Adrenal gland (tissue), 12 donors: ENCODE measurements around the gene TPD52L1. TPM values are rescaled to one million over a fixed set of nuclear protein-coding genes. Genes with fewer than 3 reads are reported as not detected.
A peak's percentile ranks its signal among the peaks of the same experiment; 100 is the strongest.

ENCODE experiments used
- DNase-seq, 7 donors: peaks; one replicate each; pipeline ENCODE4 v3.0.0-alpha.2; 2019 to 2020
- H3K27ac ChIP-seq, 5 donors: fragments of 200-600 bp; sonication (generic) in 4 of 5; 1 replicate in 3 of 5; 2 replicates in 2 of 5; pipeline versions ENCODE4 v1.5.1 to v1.8.0; 2016 to 2020; ENCODE audit warnings: mild to moderate bottlenecking in 1 of 5
- H3K27me3 ChIP-seq: fragments of 200-600 bp; 2 replicates; pipeline ENCODE4 v1.8.0; 2021
- H3K36me3 ChIP-seq, 2 donors: fragments of 200-600 bp; replicated peaks in 1 of 2; 1 replicate in 1 of 2; 2 replicates in 1 of 2; pipeline versions ENCODE4 v1.5.1 to v1.8.0; 2018 to 2022
- H3K4me1 ChIP-seq, 2 donors: fragments of 200-600 bp; replicated peaks in 1 of 2; 1 replicate in 1 of 2; 2 replicates in 1 of 2; pipeline versions ENCODE4 v1.5.1 to v1.8.0; 2018 to 2021
- H3K4me3 ChIP-seq, 4 donors: fragments of 200-600 bp; sonication (generic) in 3 of 4; one replicate each; pipeline ENCODE4 v1.5.1; 2016 to 2018
- H3K9me3 ChIP-seq, 3 donors: fragments of 200-600 bp; sonication (generic) in 1 of 3; replicated peaks in 1 of 3; 1 replicate in 2 of 3; 2 replicates in 1 of 3; pipeline versions ENCODE4 v1.5.1 to v1.8.0; 2016 to 2021
- POLR2A ChIP-seq, 2 donors: fragments of 450-650 bp; IDR thresholded peaks; one replicate each; pipeline ENCODE4 v1.6.1; 2017; ENCODE audit warnings: antibody characterized with exemption in 2 of 2, mild to moderate bottlenecking in 2 of 2, moderate library complexity in 1 of 2
- WGBS, 4 donors: extraction: QIAGEN DNeasy Blood & Tissue Kit in 2 of 4; methylation state at CpG; one replicate each; pipeline versions ENCODE4 v1.1.5 to v1.1.7; 2013 to 2017; 5-methylcytosine and 5-hydroxymethylcytosine counted together
- intact Hi-C, 2 donors: fragments of 100-400 bp; cut with DNase I; formaldehyde crosslinking; loops; one replicate each; pipeline versions ENCODE4 v1.14.1 to v1.15.0; 2022 to 2023
- polyA plus RNA-seq, 3 donors: library from polyadenylated mRNA; stranded (reverse); fragments of 200-250 nt in 2 of 3; fragments of 350-450 nt in 1 of 3; fragmentation: Illumina TruSeq in 1 of 3; extraction: RNeasy Lipid Tissue Mini Kit (QIAGEN cat#74804) in 1 of 3; gene quantifications; one replicate each; pipeline ENCODE4 v1.2.3, GENCODE V29; 2013 to 2014
- total RNA-seq, 9 donors: library from RNA; depleted of rRNA in 4 of 9; stranded (reverse); fragments of >200 nt in 4 of 9; fragments of 120-200 nt in 1 of 9; fragmentation: NEBNext Ultra II Directional in 1 of 9; extraction: Animal tissue kit (Norgen Biotek cat#: 25700) in 1 of 9; gene quantifications; one replicate each; pipeline versions ENCODE4 v1.1.0 to v1.2.4, GENCODE V29; 2013 to 2023
- TF ChIP-seq, protein P1 (sequence below), 6 experiments: fragments of 450-650 bp in 4 of 6; fragments of 200-600 bp in 2 of 6; sonication (generic) in 1 of 6; IDR thresholded peaks; 1 replicate in 5 of 6; 2 replicates in 1 of 6; pipeline versions ENCODE4 v1.5.1 to v1.8.0; 2016 to 2021; ENCODE audit warnings: antibody characterized with exemption in 6 of 6, mild to moderate bottlenecking in 2 of 6, moderate library complexity in 1 of 6
- donor health status: healthy with polysubstance abuse.
- donor health status: Bipolar disorder and iron deficiency.
- donor health status: DM: yes; HTN: yes; CAD: no.
- donor health status: DM: no; HTN: no; CAD: no.
- donor health status: DM: no; HTN: no; CAD: no.
- donor health status: DM: yes; HTN: yes; CAD: no.

The TPD52L1 gene
- total and polyA plus RNA-seq, 12 donors: 37.0 to 2,041 (median 435) TPM

DNA sequence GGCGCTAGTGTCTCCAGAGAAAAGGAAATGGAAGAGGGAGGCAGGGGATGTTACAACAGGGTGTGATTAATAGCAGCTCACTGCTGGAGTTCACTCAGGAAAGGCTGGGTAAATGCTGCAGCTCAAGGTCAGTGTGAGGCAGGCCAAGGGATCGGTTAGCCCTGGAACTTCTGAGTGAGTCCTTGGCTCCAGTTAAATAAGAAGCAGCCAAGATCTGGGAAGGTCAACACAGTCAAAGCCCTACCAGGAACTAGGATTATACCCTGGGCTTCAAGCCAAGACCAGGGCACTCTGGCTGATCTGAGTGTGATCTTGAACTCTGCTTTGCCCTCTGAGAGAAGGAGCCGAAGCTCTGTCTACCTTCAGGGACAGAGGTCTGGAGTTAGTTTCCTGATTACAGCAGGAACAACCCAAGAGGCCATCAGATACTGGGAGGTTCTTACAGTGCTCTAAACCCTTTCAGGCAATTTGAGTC lies 44.3 kb downstream of the TPD52L1 start:
- Histone ChIP-seq H3K36me3 (no peaks in the 10 kb centered on the region), H3K27ac (peak overlapping the region; percentile 63 to 85 (median 71)), H3K9me3 (no peaks in the 10 kb centered on the region), H3K4me3 (peak overlapping the region in 1 of 4 donors; percentile 4), H3K4me1 (peaks cover 86 to 87% of the 10 kb centered on the region in 2 donors), H3K27me3 (no peaks in the 10 kb centered on the region)
- DNase-seq: peak; percentile 83 to 97 (median 96)
- intact Hi-C loops: loop anchor here in 1 of 2 donors (5.0 kb wide), 1 partner anchor 104 kb away; the partner anchor contains the start of gene HDDC2
- TF ChIP-seq POLR2A (IDR thresholded peaks at IDR 0.05): peak in 1 of 2 donors; percentile 43
- TF ChIP-seq, protein P1, sequence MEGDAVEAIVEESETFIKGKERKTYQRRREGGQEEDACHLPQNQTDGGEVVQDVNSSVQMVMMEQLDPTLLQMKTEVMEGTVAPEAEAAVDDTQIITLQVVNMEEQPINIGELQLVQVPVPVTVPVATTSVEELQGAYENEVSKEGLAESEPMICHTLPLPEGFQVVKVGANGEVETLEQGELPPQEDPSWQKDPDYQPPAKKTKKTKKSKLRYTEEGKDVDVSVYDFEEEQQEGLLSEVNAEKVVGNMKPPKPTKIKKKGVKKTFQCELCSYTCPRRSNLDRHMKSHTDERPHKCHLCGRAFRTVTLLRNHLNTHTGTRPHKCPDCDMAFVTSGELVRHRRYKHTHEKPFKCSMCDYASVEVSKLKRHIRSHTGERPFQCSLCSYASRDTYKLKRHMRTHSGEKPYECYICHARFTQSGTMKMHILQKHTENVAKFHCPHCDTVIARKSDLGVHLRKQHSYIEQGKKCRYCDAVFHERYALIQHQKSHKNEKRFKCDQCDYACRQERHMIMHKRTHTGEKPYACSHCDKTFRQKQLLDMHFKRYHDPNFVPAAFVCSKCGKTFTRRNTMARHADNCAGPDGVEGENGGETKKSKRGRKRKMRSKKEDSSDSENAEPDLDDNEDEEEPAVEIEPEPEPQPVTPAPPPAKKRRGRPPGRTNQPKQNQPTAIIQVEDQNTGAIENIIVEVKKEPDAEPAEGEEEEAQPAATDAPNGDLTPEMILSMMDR (IDR thresholded peaks at IDR 0.05): no peak
- WGBS, 4 donors: 10 to 19% (median 14%) methylated on average over 2 to 3 of the region's 3 CpGs

DNA sequence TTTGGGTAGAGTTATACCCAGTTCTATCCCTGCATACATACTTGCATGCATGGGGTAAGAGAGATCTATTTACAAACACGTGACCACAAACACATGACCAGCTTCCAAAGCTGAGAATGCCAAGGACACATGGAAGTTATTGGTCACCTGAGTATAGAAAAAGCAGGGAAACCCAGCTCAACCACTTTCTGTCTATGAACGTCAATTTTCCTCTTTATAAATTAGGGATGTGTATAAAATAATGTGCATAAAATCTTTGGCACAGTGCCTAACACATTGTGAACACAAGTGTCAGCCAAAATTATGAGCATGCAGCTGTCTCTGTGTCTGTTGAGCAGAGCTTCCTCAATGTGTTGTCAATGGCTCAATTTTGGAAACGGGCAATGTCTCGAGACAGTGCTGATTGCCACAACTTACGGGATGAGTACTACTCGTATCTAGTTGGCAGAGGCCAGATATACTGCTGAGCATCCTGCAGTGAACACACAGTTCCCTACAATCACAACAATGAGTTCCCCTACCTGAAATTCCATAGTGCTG lies 44.9 kb downstream of the TPD52L1 start:
- Histone ChIP-seq H3K9me3 (no peaks in the 10 kb centered on the region), H3K27me3 (no peaks in the 10 kb centered on the region), H3K36me3 (no peaks in the 10 kb centered on the region), H3K4me3 (no peak overlapping the region), H3K4me1 (peaks cover 86 to 88% of the 10 kb centered on the region in 2 donors), H3K27ac (peak overlapping the region; percentile 40 to 85 (median 71))
- WGBS, 4 donors: 56 to 66% (median 59%) methylated on average over 6 of the region's 6 CpGs
- TF ChIP-seq, protein P1 (IDR thresholded peaks at IDR 0.05): peak in 1 of 6 experiments; percentile 6
- no peak for TF ChIP-seq POLR2A (IDR thresholded peaks at IDR 0.05)
- intact Hi-C loops: loop anchor here in 1 of 2 donors (5.0 kb wide), 1 partner anchor 104 kb away; the partner anchor contains the start of gene HDDC2
- peak in 1 of 7 donors; percentile 18 for DNase-seq

DNA sequence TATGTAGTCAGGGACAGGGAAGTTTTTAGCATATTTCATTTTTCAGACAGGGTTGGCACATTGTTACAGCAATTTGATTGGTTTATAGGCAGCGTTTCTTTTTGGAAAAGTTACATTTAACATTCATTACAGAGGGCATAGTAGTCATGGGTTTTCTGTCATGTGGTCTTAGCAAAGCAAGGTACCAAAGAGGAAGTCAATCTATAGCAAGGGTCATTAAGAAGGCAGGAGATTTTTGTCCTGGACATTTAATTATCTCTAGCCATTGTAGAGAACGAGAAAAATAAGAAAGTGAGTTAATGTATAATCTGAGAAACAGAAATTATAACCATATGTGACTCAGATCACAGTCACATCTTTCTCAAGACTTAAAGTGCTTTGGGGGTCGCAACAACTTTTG lies 47.4 kb downstream of the TPD52L1 start:
- WGBS, 4 donors: 82 to 86% (median 83%) methylated on average over 3 of the region's 3 CpGs
- intact Hi-C loops: loop anchor here in 1 of 2 donors (10.0 kb wide), 1 partner anchor 46 kb away; the partner anchor contains the start of gene TPD52L1
- TF ChIP-seq, protein P1 (IDR thresholded peaks at IDR 0.05): no peak
- no peak for TF ChIP-seq POLR2A (IDR thresholded peaks at IDR 0.05)
- no peak overlapping the region for H3K4me3 ChIP-seq
- no peaks in the 10 kb centered on the region for H3K27me3 ChIP-seq
- peak overlapping the region in 1 of 5 donors; percentile 51 for H3K27ac ChIP-seq
- peaks cover 69 to 71% of the 10 kb centered on the region in 2 donors for H3K4me1 ChIP-seq
- DNase-seq: no peak
- no peaks in the 10 kb centered on the region for H3K9me3 ChIP-seq
- no peaks in the 10 kb centered on the region for H3K36me3 ChIP-seq

DNA sequence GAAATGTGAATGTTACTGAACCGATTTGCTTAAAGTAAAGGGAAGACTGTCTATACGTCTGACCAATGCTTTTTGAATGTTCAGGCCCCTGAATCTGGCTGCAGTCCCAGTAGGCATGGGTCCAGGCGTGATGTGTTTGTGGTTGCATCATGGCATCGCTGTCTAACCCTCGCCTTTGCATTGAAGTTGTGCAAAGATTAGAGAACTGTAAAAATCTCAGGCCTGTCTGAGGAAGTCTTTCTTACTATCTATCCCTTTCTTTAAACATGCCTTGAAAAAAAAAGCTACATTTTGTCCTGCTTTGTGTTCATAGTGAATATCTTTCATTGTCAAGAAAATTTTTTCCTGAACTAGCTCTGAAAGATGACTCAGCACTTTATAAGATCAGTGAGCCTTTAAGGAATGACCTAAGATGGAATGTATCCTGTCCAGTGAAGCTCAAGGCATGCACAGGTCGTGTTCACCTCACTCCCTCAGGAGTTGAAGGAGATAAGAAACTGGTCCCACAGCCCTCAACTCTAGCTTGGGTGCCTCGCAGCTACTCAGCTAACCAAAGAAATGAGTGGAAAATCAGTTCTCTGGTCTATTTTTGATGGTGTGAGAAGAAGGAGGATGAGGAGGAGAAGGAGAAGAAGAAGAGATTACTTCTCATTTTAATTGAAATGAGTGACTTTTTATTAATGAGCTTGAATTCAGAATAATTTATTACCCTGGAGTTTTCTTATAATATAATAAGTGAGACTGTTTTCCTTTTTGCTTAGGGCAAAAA lies 48.6 kb downstream of the TPD52L1 start:
- Histone ChIP-seq H3K27ac (peak overlapping the region; percentile 30 to 66 (median 51)), H3K4me3 (no peak overlapping the region), H3K4me1 (peaks cover 63 to 66% of the 10 kb centered on the region in 2 donors), H3K9me3 (no peaks in the 10 kb centered on the region), H3K27me3 (no peaks in the 10 kb centered on the region), H3K36me3 (no peaks in the 10 kb centered on the region)
- WGBS, 4 donors: 19 to 32% (median 26%) methylated on average over 7 of the region's 7 CpGs
- intact Hi-C loops: loop anchor here in 1 of 2 donors (10.0 kb wide), 1 partner anchor 47 kb away; the partner anchor contains the start of gene TPD52L1
- DNase-seq: peak; percentile 51 to 81 (median 77)
- TF ChIP-seq, protein P1 (IDR thresholded peaks at IDR 0.05): no peak
- TF ChIP-seq POLR2A (IDR thresholded peaks at IDR 0.05): no peak
